ENCODE measurements around the gene ENOX1. TPM values are rescaled to one million over a fixed set of nuclear protein-coding genes. Genes with fewer than 3 reads are reported as not detected.
A peak's percentile ranks its signal among the peaks of the same experiment; 100 is the strongest.

ENOX1 gene
- total RNA-seq, 1 experiment from 2014 or later: 0.26 TPM

DNA sequence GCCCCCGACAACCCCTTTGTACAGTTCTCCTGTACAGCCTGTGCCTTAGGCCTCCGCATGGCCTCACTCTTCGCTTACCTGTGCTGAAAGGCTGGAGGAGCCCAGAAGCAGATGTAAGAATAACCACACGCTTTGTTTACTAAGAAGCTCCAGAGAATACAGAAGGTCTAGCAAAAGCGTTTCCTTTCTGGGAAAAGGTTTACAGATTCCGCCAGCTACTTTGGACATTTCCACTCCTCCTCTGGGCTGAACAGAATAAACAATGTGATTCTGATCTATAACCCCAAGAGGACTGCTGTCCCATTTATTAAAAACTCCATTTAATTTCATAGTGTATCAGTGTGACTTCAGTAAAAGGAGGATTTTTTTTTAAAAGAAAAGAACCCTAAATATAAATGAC, 424.2 kb downstream of the ENOX1 start:
- CTCF ChIA-PET: no interaction called here
- no peak overlapping the region for H3K27ac Mint-ChIP-seq
- POLR2A ChIA-PET: no interaction called here

GRCh38 chr13:43360892-43361610, 425.7 kb downstream of the ENOX1 start:
- CTCF ChIA-PET: no interaction called here
- no peaks in the 10 kb centered on the region for H3K36me3 Mint-ChIP-seq
- DNase-seq (ENCODE audit: low spot score): no peak
- no peak for ATAC-seq
- no peaks in the 10 kb centered on the region for H3K27me3 Mint-ChIP-seq (ENCODE audit: low read depth)
- TF ChIP-seq USF1 (CRISPR knock-in tag; IDR thresholded peaks at IDR 0.05): no peak
- no peak for TF ChIP-seq ZNF121 (CRISPR knock-in tag; IDR thresholded peaks at IDR 0.05)
- no peak for TF ChIP-seq SMAD4 (CRISPR knock-in tag; IDR thresholded peaks at IDR 0.05)
- no peak for TF ChIP-seq ZMAT4 (CRISPR knock-in tag; IDR thresholded peaks at IDR 0.05)
- no peak for TF ChIP-seq GRHL2 (CRISPR knock-in tag; IDR thresholded peaks at IDR 0.05; ENCODE audit: insufficient replicate concordance, severe bottlenecking)
- no peak for TF ChIP-seq NFYB (CRISPR knock-in tag; conservative IDR thresholded peaks at IDR 0.05; ENCODE audit: low read depth)
- no peak for TF ChIP-seq ZNF317 (CRISPR knock-in tag; IDR thresholded peaks at IDR 0.05; ENCODE audit: borderline replicate concordance, low read depth)
- TF ChIP-seq ZNF263 (CRISPR knock-in tag; IDR thresholded peaks at IDR 0.05; ENCODE audit: low read depth): no peak
- no peak overlapping the region for H3K4me3 Mint-ChIP-seq
- POLR2A ChIA-PET: interaction anchor here (0.6 kb wide), 1 partner anchor 14 kb away, joined by 4 read pairs; no protein-coding TSS in a partner anchor
- H3K4me1 Mint-ChIP-seq: peaks cover 50% of the 10 kb centered on the region
- no peaks in the 10 kb centered on the region for H3K9me3 Mint-ChIP-seq
- peak overlapping the region; percentile 88 for H3K27ac Mint-ChIP-seq

More for the DNA sequence above, 424.2 kb downstream of the ENOX1 start:
- no peak for TF ChIP-seq ZNF416 (CRISPR knock-in tag; IDR thresholded peaks at IDR 0.05)
- TF ChIP-seq USF2 (CRISPR knock-in tag; IDR thresholded peaks at IDR 0.05): no peak
- Mint-ChIP-seq H3K9me3 (no peaks in the 10 kb centered on the region), H3K36me3 (no peaks in the 10 kb centered on the region), H3K4me3 (no peak overlapping the region), H3K27me3 (ENCODE audit: low read depth) (no peaks in the 10 kb centered on the region), H3K4me1 (peaks cover 44% of the 10 kb centered on the region)
- no peak for ATAC-seq
- DNase-seq (ENCODE audit: low spot score): no peak

GRCh38 chr13:43360171-43360570, 426.6 kb downstream of the ENOX1 start:
- Mint-ChIP-seq H3K9me3 (no peaks in the 10 kb centered on the region), H3K27ac (peak overlapping the region; percentile 97), H3K36me3 (no peaks in the 10 kb centered on the region), H3K4me1 (peaks cover 50% of the 10 kb centered on the region), H3K4me3 (peak overlapping the region; percentile 52), H3K27me3 (ENCODE audit: low read depth) (no peaks in the 10 kb centered on the region)
- ATAC-seq: peak; percentile 55
- CTCF ChIA-PET: no interaction called here
- TF ChIP-seq NR2C2 (CRISPR knock-in tag; IDR thresholded peaks at IDR 0.05): no peak
- TF ChIP-seq, protein P1, sequence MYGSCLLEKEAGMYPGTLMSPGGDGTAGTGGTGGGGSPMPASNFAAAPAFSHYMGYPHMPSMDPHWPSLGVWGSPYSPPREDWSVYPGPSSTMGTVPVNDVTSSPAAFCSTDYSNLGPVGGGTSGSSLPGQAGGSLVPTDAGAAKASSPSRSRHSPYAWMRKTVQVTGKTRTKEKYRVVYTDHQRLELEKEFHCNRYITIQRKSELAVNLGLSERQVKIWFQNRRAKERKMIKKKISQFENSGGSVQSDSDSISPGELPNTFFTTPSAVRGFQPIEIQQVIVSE (CRISPR knock-in tag; IDR thresholded peaks at IDR 0.05; ENCODE audit: borderline replicate concordance): no peak
- TF ChIP-seq PRRX2 (CRISPR knock-in tag; IDR thresholded peaks at IDR 0.05): no peak
- no peak for TF ChIP-seq ZNF317 (CRISPR knock-in tag; IDR thresholded peaks at IDR 0.05; ENCODE audit: borderline replicate concordance, low read depth)
- TF ChIP-seq ERG (CRISPR knock-in tag; IDR thresholded peaks at IDR 0.05): no peak
- POLR2A ChIA-PET: interaction anchor here (0.9 kb wide), 1 partner anchor 15 kb away, joined by 3 read pairs; no protein-coding TSS in a partner anchor
- DNase-seq (ENCODE audit: low spot score): no peak

GRCh38 chr13:43359536-43359935, 427.2 kb downstream of the ENOX1 start:
- no peaks in the 10 kb centered on the region for H3K9me3 Mint-ChIP-seq
- no peak for TF ChIP-seq EMX1 (CRISPR knock-in tag; IDR thresholded peaks at IDR 0.05)
- peaks cover 53% of the 10 kb centered on the region for H3K4me1 Mint-ChIP-seq
- POLR2A ChIA-PET: interaction anchor here (0.9 kb wide), 1 partner anchor 14 kb away, joined by 3 read pairs; no protein-coding TSS in a partner anchor
- CTCF ChIA-PET: no interaction called here
- no peak for DNase-seq (ENCODE audit: low spot score)
- no peaks in the 10 kb centered on the region for H3K27me3 Mint-ChIP-seq (ENCODE audit: low read depth)
- H3K36me3 Mint-ChIP-seq: no peaks in the 10 kb centered on the region
- H3K27ac Mint-ChIP-seq: peak overlapping the region; percentile 97
- H3K4me3 Mint-ChIP-seq: peak overlapping the region; percentile 52
- ATAC-seq: peak; percentile 68
